ENCODE results near the gene ZRANB1. TPM values are rescaled to one million over a fixed set of nuclear protein-coding genes. Genes with fewer than 3 reads are reported as not detected.

The ZRANB1 gene
- total RNA-seq, 1 experiment from 2014 or later, result 22.6 TPM

DNA sequence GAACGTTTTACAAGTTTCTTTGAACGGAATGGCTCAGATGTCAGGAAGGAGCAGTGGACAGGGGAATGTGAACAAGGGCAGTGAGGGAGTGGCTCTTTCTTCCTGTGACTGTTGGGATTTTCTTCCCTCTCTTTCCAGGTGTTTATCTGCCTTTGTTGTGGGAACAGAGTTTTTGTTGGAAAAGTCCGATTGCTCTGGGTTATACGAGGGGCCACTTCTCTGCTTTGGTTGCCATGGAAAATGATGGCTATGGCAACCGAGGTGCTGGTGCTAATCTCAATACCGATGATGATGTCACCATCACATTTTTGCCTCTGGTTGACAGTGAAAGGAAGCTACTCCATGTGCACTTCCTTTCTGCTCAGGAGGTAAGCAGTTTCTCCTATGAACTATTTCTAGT is 41.4 kb downstream of the ZRANB1 start:
- no TSS peak for BruUV-seq (replicated peaks)
- intact Hi-C loops (cut with micrococcal nuclease; ENCODE audit: unreplicated experiment), result no loop called here
- Histone ChIP-seq H3K27me3 (replicated peaks; ENCODE audit: insufficient read depth, low read depth, low read length, poor library complexity) (no peaks in the 10 kb centered on the region), H3K27ac (ENCODE audit: low read depth, low read length, poor library complexity, severe bottlenecking) (no peak overlapping the region), H3K4me1 (ENCODE audit: insufficient read depth, low read length, poor library complexity, severe bottlenecking) (no peaks in the 10 kb centered on the region), H3K9me3 (ENCODE audit: low read depth, low read length, poor library complexity, severe bottlenecking) (no peaks in the 10 kb centered on the region), H3K36me3 (ENCODE audit: insufficient read depth, low read length, poor library complexity, severe bottlenecking) (peaks cover 52% of the 10 kb centered on the region), H3K4me3 (ENCODE audit: low read depth, low read length, poor library complexity, severe bottlenecking) (no peak overlapping the region)
- no peak for TF ChIP-seq CTCF (conservative IDR thresholded peaks at IDR 0.05; ENCODE audit: low read depth, low read length)
- no peak for TF ChIP-seq EZH2 (IDR thresholded peaks at IDR 0.05; ENCODE audit: borderline replicate concordance, low read depth, low read length, poor library complexity, severe bottlenecking)
- ChIA-PET POLR2A (ENCODE audit: low non-redundant PET) (no interaction called here), CTCF (no interaction called here)
- DNase-seq (ENCODE audit: low spot score), result no peak

GRCh38 chr10:124984376-124984775 is 42.5 kb downstream of the ZRANB1 start:
- intact Hi-C loops (cut with micrococcal nuclease; ENCODE audit: unreplicated experiment), result no loop called here
- Histone ChIP-seq H3K4me1 (ENCODE audit: insufficient read depth, low read length, poor library complexity, severe bottlenecking) (no peaks in the 10 kb centered on the region), H3K9me3 (ENCODE audit: low read depth, low read length, poor library complexity, severe bottlenecking) (no peaks in the 10 kb centered on the region), H3K36me3 (ENCODE audit: insufficient read depth, low read length, poor library complexity, severe bottlenecking) (peaks cover 56% of the 10 kb centered on the region), H3K4me3 (ENCODE audit: low read depth, low read length, poor library complexity, severe bottlenecking) (no peak overlapping the region), H3K27ac (ENCODE audit: low read depth, low read length, poor library complexity, severe bottlenecking) (no peak overlapping the region), H3K27me3 (replicated peaks; ENCODE audit: insufficient read depth, low read depth, low read length, poor library complexity) (no peaks in the 10 kb centered on the region)
- ChIA-PET CTCF (no interaction called here), POLR2A (ENCODE audit: low non-redundant PET) (no interaction called here)
- TF ChIP-seq EZH2 (IDR thresholded peaks at IDR 0.05; ENCODE audit: borderline replicate concordance, low read depth, low read length, poor library complexity, severe bottlenecking) (no peak), CTCF (conservative IDR thresholded peaks at IDR 0.05; ENCODE audit: low read depth, low read length) (no peak)
- no TSS peak for BruUV-seq (replicated peaks)
- DNase-seq (ENCODE audit: low spot score), result no peak

DNA sequence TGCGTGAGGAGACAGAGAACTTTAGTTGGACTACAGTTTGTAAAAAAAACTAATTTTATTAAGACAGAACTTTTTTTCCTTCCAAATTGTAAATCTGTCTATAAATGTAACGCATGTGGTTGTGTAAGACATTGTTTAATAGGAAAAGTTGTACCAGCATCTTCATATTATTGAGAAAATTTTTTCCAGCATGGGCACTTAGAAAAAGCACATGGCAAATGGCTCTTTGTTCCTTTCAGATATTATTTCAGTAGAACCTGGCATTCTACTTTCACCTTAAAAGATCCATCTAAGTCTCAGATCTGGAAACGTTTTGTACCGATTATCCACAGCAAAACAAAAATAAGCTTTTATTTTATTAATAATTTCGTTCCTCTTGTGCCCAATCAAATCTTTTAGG is 43.2 kb downstream of the ZRANB1 start:
- H3K27ac ChIP-seq (ENCODE audit: low read depth, low read length, poor library complexity, severe bottlenecking), result no peak overlapping the region
- ChIA-PET POLR2A (ENCODE audit: low non-redundant PET) (no interaction called here), CTCF (no interaction called here)

More for the DNA sequence above, 43.2 kb downstream of the ZRANB1 start:
- Histone ChIP-seq H3K36me3 (ENCODE audit: insufficient read depth, low read length, poor library complexity, severe bottlenecking) (peaks cover 56% of the 10 kb centered on the region), H3K4me1 (ENCODE audit: insufficient read depth, low read length, poor library complexity, severe bottlenecking) (no peaks in the 10 kb centered on the region), H3K9me3 (ENCODE audit: low read depth, low read length, poor library complexity, severe bottlenecking) (no peaks in the 10 kb centered on the region), H3K27me3 (replicated peaks; ENCODE audit: insufficient read depth, low read depth, low read length, poor library complexity) (no peaks in the 10 kb centered on the region), H3K4me3 (ENCODE audit: low read depth, low read length, poor library complexity, severe bottlenecking) (no peak overlapping the region)
- intact Hi-C loops (cut with micrococcal nuclease; ENCODE audit: unreplicated experiment), result no loop called here
- TSS peak; percentile 37 for BruUV-seq (replicated peaks)
- TF ChIP-seq CTCF (conservative IDR thresholded peaks at IDR 0.05; ENCODE audit: low read depth, low read length) (no peak), EZH2 (IDR thresholded peaks at IDR 0.05; ENCODE audit: borderline replicate concordance, low read depth, low read length, poor library complexity, severe bottlenecking) (no peak)
- no peak for DNase-seq (ENCODE audit: low spot score)

Measured in A673 (cell line).